SK-N-DZ (cell line): ENCODE data around the gene GPR132.

Experiments
- DNase-seq: peaks from one replicate; pipeline ENCODE4 v3.0.0-alpha.2; 2015; ENCODE audit warnings: low spot score

Gene GPR132

GRCh38 chr14:105061428-105062047, 3.7 kb downstream of the GPR132 start:
- DNase-seq, result no peak

DNA sequence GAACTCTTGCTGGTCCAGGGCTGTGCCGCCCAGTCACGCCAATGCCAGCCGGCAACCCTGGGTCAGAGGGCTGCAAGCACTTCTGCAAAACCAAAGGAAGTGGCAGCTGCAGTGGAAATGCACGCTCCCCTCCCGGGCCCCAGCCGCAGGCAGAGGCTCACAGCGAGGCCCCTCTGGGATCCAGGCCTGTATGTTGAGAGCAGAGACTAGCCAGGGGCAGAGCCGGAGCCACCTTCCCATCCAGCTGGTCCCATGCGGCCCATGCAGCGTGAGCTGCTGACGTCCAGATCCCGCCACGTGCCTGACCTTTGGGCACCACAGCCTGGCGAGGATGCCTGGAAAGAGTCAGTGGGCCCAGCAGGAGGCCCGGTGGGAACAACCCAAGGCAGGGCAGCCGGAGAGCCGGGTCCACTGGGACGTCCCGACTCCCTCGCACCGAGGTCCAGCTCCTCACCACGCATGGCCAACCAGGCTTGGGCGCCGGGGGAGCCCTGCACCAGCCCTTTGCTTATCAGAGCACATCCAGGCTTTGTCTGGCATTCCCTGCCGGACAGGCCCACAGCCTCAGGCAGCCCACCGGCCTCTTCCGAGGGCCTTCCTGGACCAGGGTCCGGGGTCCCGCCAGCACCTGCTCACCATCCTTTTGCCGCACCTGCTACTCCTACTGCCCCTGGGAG, 4.3 kb downstream of the GPR132 start:
- no peak for DNase-seq

DNA sequence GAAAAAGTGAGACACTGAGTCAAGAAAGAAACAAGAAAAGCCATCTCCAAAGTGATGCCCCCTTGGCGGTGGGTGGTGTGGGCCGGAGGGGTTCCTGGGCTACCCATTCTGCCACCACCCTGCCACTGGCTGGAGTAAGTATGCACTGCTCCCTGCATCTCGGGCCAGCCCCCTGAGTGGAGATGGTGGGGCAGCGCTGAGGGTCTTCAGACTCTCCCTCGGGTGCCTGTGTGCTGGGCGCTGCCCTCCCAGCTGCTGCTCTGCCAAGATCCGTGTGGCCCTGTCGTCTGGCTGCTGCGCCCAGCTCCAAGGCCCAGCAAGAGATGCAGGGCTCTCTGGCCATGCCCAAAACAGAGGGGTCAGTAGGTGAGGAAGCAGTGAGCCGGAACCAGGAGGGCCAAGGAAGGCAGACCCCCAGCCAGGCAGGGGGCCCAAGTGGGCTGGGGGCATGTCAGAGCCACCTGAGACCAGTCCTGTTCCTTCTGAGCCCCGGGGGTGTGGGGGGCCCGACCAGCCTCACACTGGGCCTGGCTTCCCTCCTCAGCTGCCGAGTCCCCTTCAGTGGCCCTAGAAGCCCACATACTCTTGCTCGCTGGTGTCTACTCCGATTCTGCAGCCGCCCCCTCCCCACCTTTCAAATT, 5.2 kb downstream of the GPR132 start:
- DNase-seq, result no peak

GRCh38 chr14:105059035-105059924, 6.0 kb downstream of the GPR132 start:
- DNase-seq, result no peak

DNA sequence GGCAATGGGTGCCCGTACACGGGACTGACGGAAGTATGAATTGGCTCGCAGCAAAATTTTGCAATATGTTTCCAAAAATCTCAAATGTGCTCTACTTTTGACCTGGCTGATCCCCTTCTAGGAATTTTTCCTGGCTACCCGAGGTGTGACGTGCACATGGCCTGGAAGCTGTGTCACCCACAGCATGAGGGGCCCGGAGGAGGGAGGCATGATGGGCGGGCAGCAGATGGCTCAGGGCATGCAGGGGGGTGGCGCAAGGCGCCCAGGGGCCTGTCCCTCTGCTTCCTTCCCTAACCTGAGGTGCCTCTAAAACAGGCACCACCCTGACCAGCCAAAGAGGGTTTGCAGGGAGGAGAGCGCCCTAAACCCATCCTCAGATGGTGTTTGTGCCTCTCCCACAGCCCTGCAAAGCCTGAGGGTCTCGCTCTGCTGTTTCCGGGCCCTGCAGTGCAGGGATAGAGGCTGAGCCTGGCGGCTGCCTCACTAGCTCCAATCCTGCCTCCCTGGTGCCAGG, 6.7 kb downstream of the GPR132 start:
- no peak for DNase-seq

DNA sequence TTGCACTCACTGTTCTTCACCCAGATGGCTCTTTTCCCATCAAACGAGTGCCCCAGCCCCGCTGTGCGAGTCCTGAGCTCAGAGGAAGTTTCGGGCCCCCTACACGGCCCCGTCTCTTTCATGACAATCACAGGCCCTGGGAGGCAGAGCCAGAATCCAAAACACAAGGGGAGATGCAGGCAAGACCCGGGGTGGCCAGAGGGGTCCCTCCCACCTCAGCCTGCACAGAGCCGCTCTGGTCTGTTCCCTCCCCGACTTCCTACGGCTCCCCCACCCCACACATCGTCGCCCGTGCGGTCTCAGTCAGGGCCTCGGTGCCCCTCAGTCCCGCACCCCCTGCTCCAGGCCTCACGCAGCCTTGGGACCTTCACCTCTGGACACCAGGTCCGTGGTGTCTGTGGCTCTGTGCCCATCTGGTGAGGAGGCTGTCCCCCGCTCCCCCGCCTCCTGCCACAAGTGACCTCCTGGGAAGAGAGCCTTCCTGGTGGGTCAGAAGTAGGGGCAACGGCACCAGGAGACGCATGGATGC, 8.9 kb downstream of the GPR132 start:
- no peak for DNase-seq

- DNase-seq, result no peak
Observed at GRCh38 chr14:105055736-105056302, 9.4 kb downstream of the GPR132 start.

DNA sequence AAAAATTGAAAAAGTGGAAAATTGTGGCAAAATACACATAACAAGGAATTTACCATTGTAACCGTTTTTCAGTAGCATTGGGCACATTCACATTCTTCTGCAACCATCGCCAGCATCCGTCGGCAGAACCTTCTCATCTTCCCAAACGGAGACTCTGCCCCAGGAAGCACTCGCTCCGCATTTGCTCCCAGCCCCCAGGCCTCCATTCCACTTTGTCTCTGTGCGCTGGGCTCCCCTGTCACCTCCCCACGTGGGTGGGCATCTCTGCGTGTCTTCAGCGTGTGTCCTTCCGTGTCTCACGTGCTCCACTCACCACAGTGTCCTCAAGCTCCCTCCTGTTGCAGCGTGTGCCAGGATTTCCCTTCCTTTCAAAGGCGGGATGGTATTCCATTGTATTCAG, 9.9 kb downstream of the GPR132 start:
- DNase-seq, result no peak

DNA sequence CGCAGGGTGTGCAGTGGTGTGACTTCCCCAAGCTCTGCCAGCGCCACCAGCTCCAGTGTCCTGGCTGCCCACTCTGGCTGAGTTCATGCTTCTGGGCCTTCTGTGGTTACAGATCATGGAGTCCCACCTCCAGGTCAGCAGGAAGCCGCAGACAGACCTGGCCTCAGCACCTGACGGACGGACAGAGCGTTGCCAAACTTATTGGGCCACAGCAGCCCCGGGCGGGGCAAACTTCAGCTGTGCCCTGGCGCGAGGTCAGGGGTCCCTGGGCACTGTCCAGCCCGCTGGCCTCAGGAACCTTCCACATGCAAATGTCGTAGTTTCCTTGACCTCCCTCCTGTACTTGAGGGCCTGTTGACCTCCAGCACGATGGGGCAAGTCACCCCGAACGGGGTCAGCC, 11.2 kb downstream of the GPR132 start:
- DNase-seq, result no peak

GRCh38 chr14:105053421-105053820, 11.8 kb downstream of the GPR132 start:
- DNase-seq, result no peak

GRCh38 chr14:105052110-105052458, 13.1 kb downstream of the GPR132 start:
- no peak for DNase-seq

DNA sequence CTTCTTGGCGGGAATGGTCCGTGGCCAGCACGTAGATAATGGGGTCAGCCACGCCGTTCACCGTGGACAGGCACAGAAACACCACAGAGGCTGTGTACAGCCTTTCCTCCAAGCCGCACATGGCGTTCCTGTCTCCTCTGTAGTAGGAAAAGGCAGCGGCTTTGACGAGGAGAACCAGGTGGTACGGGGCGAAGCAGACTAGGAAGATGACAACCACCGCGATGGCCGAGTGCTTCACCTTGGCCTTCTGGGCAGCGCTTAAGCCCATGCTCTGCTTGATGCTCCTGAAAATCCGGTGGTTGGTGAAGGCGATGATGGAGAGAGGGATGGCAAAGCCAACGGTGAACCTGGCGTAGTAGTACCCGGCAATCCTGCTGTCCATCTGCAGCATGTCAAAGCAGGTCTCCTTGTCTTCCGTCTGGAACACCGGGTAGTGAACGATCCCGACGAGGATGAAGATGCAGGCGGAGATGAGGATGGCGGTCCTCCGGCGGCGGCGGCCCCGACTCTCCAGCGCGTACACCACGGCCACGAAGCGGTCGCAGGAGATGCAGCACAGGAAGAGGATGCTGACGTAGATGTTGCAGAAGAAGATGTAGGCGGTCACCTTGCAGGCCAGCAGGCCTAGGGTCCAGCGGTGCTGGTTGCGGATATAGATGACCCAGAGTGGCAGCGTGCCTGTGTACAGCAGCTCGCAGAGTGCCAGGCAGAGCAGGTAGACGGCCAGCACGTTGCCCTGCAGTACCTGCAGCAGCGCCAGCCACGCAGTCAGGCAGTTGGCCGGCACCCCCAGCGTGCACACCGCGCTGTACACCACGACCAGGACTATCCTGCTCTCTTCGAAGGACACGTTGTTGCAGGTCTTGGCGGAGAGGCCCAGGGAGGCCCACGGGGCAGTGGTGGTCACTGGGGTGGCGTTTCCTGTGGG, 13.8 kb downstream of the GPR132 start:
- no peak for DNase-seq

DNA sequence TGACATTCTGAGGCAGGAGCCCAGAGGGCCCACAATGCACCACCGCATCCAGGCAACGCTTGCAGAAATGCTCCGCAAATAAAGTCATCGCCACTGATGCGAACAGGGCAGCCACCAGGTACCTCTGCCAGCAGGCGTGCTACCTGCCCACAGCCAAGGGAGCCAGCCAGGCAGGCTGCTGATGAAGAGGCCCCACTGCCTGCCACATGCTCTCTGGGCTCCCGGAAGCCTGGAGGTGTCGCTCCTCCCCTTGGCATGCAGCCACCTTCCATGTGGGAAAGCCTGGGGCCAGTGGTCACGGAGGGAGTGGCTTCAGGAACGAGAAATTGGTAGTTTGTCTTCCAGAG, 14.7 kb downstream of the GPR132 start:
- no peak for DNase-seq

DNA sequence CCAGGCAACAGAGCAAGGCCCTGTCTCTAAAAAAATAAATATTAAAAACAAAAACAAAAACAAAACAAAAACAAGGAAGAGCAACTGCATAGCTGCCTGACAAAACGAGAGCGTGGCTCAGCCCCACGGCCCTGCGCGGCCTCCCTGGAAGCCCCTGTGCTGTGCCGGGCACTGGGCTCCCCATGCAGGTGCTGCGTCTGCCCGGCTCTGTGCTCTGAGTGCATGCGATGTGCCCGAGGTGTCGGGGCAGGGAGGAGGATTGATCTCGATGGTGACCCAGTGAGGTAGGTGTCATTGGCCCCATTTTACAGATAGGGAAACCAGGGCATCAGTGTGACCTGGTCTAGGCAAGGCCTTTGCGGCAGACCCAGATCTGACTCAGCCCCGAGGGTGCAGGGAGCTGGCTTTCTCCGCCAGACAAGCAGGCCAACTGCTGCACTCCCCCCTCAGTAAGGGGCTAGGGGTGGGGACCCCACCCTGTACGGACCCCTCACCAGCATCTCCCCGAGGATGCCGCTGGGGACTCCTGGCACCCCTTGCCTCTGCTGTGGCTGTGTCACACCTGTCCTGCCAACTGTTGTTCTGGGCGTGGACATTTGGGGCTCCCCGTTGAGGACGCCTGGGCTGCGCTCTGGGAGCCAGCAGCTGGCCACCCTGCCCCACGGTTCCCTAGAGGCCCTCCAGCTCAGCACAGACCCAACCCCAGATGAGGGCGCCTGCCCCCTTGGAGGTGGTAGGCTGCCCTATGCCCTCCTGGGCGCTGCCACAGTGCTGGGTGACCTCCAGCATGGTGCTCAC, 15.3 kb downstream of the GPR132 start:
- no peak for DNase-seq

GRCh38 chr14:105047283-105048016, 17.8 kb downstream of the GPR132 start:
- no peak for DNase-seq

DNA sequence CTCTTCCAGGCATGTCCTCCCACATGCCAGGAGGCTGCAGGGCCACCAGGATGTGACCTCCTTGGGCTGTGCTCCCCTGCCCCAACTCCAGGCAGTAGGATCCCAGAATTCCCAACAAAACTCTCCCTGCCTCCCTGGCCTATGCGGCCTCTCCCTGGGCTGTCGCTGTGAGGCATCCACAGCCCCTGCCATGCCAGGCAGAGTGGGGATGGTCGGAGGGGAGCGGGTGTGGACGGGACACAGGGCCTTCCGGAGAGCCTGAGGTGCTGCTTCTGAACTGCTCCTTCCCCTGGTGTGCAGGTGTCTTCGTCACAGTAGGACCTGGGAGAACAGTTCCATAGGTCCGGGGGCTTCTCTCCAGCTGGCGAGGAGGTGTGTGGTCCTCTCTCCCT, 18.3 kb downstream of the GPR132 start:
- no peak for DNase-seq

DNA sequence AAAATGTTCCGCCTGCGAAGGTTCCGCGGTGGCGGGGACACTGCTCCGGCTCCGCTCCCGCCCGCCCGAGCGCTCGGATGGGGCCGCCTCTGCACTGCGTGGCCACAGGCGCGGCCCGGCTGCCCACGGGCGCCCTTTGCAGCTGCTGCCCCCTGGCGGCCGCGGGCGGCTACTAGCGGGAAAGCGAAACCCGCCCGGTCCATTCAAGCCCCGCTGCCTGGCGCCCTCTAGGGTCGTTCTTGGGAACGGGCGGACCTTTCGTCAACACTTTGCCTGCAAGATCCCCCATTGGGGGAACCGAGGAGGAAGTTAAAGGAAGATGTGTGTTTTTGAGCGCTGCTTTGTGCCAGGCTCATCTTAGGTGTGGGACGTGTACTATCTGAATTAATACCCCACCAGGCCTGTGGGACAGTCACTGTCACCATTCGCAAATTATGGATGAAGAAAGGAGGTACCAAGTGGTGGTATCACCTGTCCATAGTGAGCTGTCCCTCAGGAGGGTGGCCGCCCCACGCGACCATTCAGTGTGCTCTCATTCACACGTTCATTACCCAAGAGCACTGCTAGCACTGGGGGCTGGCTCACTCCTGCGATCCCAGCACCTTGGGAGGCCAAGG, 19.4 kb downstream of the GPR132 start:
- DNase-seq, result peak; percentile 54

DNA sequence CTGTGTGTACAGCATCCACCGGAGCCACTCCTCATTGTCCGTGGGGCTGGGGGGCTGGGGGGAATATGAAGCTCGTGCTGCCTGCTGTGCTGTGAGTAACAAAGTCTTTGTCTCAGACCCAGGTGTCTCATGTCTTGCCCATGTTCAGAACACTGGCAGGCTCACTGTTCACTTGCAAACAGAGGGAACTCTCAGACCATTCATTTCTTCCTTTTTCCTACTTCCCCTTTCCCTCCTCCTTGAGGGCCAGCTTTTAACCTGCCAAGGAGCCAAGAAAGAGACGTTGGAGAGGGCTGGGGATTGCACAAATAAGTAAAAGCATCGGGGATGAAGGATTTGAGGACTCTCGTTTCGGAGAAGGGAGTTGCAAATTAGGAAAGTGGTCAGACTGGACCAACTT, 21.6 kb downstream of the GPR132 start:
- DNase-seq, result no peak
